HG03196 (cell line): ENCODE results near the gene RASA4B.
"Not testable (repeated sequence)": the region's sequence is repeated elsewhere in the genome, so short reads cannot be mapped to it uniquely, and the experiment has no call there.

Source experiments
- ATAC-seq: cut with Tn5 transposase; IDR thresholded peaks from one replicate; pipeline ENCODE4 v1.9.1; 2021; ENCODE audit not compliant: unreplicated experiment

RASA4B gene

GRCh38 chr7:102474736-102475435 lies 42.7 kb downstream of the RASA4B start:
- not testable (repeated sequence) for ATAC-seq

GRCh38 chr7:102474116-102474515 lies 43.5 kb downstream of the RASA4B start:
- ATAC-seq: not testable (repeated sequence)

GRCh38 chr7:102473271-102473991 lies 44.1 kb downstream of the RASA4B start:
- ATAC-seq: no peak

GRCh38 chr7:102472126-102473041 lies 45.2 kb downstream of the RASA4B start:
- no peak for ATAC-seq

- ATAC-seq: no peak
These were observed 45.8 kb downstream of the RASA4B start for GRCh38 chr7:102471791-102472125.

- no peak for ATAC-seq
These were observed 47.4 kb downstream of the RASA4B start for GRCh38 chr7:102469972-102470825.

- ATAC-seq: no peak
These were observed 48.1 kb downstream of the RASA4B start for GRCh38 chr7:102469351-102469971.

GRCh38 chr7:102468478-102469350 lies 48.9 kb downstream of the RASA4B start:
- ATAC-seq: no peak

- ATAC-seq: no peak
These were observed 49.7 kb downstream of the RASA4B start for GRCh38 chr7:102467581-102468477.

GRCh38 chr7:102466097-102466496 lies 51.5 kb downstream of the RASA4B start:
- ATAC-seq: no peak

- peak; percentile 81 for ATAC-seq
These were observed 52.8 kb downstream of the RASA4B start, which contains the start of the genes ALKBH4 and LRWD1 for GRCh38 chr7:102464577-102465280. ALKBH4 (minus strand) TSS chr7:102464863; CDS start chr7:102464836, 27 bp downstream. LRWD1 (plus strand) TSS chr7:102464984; CDS start chr7:102465081, 97 bp downstream.

GRCh38 chr7:102463841-102464576 lies 53.6 kb downstream of the RASA4B start:
- no peak for ATAC-seq

GRCh38 chr7:102460467-102460866 lies 57.1 kb downstream of the RASA4B start:
- ATAC-seq: no peak

- no peak for ATAC-seq
These were observed 58.2 kb downstream of the RASA4B start for GRCh38 chr7:102459221-102459844.

GRCh38 chr7:102457352-102457924 lies 60.1 kb downstream of the RASA4B start:
- no peak for ATAC-seq

- no peak for ATAC-seq
These were observed 61.2 kb downstream of the RASA4B start for GRCh38 chr7:102456327-102456726.
